Aorta (tissue), 5 donors: ENCODE results near the gene SHQ1. TPM values are rescaled to one million over a fixed set of nuclear protein-coding genes. Genes with fewer than 3 reads are reported as not detected.
A peak's percentile ranks its signal among the peaks of the same experiment; 100 is the strongest.
"Not testable (repeated sequence)": the region's sequence is repeated elsewhere in the genome, so short reads cannot be mapped to it uniquely, and the experiment has no call there.

Experiments used
- ATAC-seq: fragments of 200-7000 bp; cut with Tn5 transposase; one replicate; pipeline ENCODE4 v1.9.1; 2022; ENCODE audit warnings: moderate library complexity; ENCODE audit not compliant: low FRiP score
- DNase-seq, 2 donors: peaks; one replicate each; pipeline ENCODE4 v3.0.0-alpha.2; 2020
- H3K27ac ChIP-seq, 2 donors: one replicate each; pipeline ENCODE4 v1.5.1; 2013; ENCODE audit warnings: low read length in 2 of 2, mild to moderate bottlenecking in 2 of 2, moderate library complexity in 2 of 2, control low read depth in 1 of 2, inconsistent platforms in 1 of 2, low read depth in 1 of 2
- H3K27me3 ChIP-seq, 2 donors: one replicate each; pipeline ENCODE4 v1.6.1; 2013; ENCODE audit warnings: control low read depth in 1 of 2, low read length in 1 of 2, mild to moderate bottlenecking in 1 of 2, moderate library complexity in 1 of 2; ENCODE audit not compliant: insufficient read depth in 2 of 2, control insufficient read depth in 1 of 2
- H3K36me3 ChIP-seq, 2 donors: one replicate each; pipeline ENCODE4 v1.6.1; 2013; ENCODE audit warnings: control low read depth in 1 of 2, low read length in 1 of 2, mild to moderate bottlenecking in 1 of 2; ENCODE audit not compliant: insufficient read depth in 2 of 2, control insufficient read depth in 1 of 2
- H3K4me1 ChIP-seq, 2 donors: one replicate each; pipeline ENCODE4 v1.6.1; 2013; ENCODE audit warnings: low read length in 2 of 2, control low read depth in 1 of 2, mild to moderate bottlenecking in 1 of 2, moderate library complexity in 1 of 2; ENCODE audit not compliant: insufficient read depth in 2 of 2, control insufficient read depth in 1 of 2
- H3K4me3 ChIP-seq, 2 donors: one replicate each; pipeline ENCODE4 v1.5.1; 2013; ENCODE audit warnings: low read length in 2 of 2, control low read depth in 1 of 2, mild to moderate bottlenecking in 1 of 2
- H3K9me3 ChIP-seq: one replicate; pipeline ENCODE4 v1.6.1; 2013; ENCODE audit warnings: mild to moderate bottlenecking, low read length; ENCODE audit not compliant: control insufficient read depth
- WGBS, 2 donors: extraction: QIAGEN DNeasy Blood & Tissue Kit; methylation state at CpG; one replicate each; pipeline ENCODE4 v1.1.7; 2013; 5-methylcytosine and 5-hydroxymethylcytosine counted together
- intact Hi-C, 2 donors: fragments of 100-400 bp; cut with DNase I; formaldehyde crosslinking; loops; one replicate each; pipeline versions ENCODE4 v1.14.2 to v1.15.0; 2022
- polyA plus RNA-seq, 2 donors: library from polyadenylated mRNA; stranded (reverse); fragments of 200-250 nt; gene quantifications; one replicate each; pipeline ENCODE4 v1.2.3, GENCODE V29; 2013
- total RNA-seq, 2 donors: library from RNA; stranded (reverse); fragmentation: NEBNext Ultra II Directional; extraction: Animal tissue kit (Norgen Biotek cat#: 25700); gene quantifications; one replicate each; pipeline ENCODE4 v1.2.1, GENCODE V29; 2021
- donor health status: healthy with polysubstance abuse.
- donor health status: Bipolar disorder and iron deficiency.
- donor health status: DM: no; HTN: no; CAD: no.
- donor health status: DM: no; HTN: no; CAD: no.
- donor health status: DM: yes; HTN: yes; CAD: no.

SHQ1 gene
- total and polyA plus RNA-seq, 4 donors = 6.0 to 19.0 (median 11.9) TPM

DNA sequence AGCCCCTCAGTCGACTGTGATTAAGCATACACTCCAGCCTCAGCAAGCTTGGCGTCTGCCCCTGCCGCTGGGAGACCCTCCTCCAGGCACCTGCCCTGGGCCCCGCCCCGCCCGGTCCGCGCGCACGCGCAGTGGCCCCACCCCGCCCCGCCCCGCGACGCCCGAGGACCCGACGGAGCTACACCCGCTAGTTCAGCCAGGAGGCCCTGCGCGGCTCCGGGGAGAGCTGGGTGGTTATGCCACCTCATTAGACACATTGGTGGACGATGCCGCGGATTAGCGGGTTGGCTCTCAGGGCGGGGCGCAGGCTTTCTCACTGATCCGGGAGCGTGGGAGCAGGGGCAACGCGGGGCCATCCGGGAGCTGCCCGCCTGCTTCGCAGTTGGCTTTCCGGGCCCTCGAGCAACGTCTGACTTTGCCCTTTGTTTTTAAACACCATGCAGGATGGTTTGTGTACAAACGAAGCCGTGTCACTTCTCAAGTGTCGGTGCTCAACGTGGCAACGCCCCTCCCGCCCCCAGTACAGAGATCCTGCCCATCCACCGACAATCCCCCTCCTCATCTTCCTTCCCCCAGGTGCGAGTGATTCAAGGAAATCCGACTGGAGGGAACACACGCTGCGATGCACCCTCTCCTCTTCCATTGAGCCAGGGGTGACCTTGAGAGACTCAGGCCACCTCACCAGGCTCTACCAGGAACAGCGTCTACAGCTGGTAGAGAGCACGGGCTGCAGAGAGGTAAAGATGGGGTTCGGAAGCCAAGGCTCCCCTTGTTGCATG lies 109.3 kb downstream of the SHQ1 start:
- intact Hi-C loops = no loop called here

GRCh38 chr3:72735072-72735471 lies 113.2 kb downstream of the SHQ1 start:
- H3K27ac ChIP-seq, intact Hi-C loops, H3K4me1 ChIP-seq, H3K27me3 ChIP-seq, H3K4me3 ChIP-seq, ATAC-seq, DNase-seq, H3K36me3 ChIP-seq: not testable (repeated sequence)
- WGBS, 2 donors = 68 to 72% methylated on average over 3 of the region's 4 CpGs
- peaks cover 15% of the 10 kb centered on the region for H3K9me3 ChIP-seq

More for the DNA sequence above, 109.3 kb downstream of the SHQ1 start:
- H3K27me3 ChIP-seq = no peaks in the 10 kb centered on the region
- no peak overlapping the region for H3K4me3 ChIP-seq
- WGBS, 2 donors = 20 to 22% methylated on average over 45 to 53 of the region's 53 CpGs
- H3K9me3 ChIP-seq = peaks cover 2% of the 10 kb centered on the region
- peak in 1 of 2 donors; percentile 81 for DNase-seq
- H3K4me1 ChIP-seq = no peaks in the 10 kb centered on the region
- no peak for ATAC-seq
- H3K27ac ChIP-seq = no peak overlapping the region
- H3K36me3 ChIP-seq = no peaks in the 10 kb centered on the region

DNA sequence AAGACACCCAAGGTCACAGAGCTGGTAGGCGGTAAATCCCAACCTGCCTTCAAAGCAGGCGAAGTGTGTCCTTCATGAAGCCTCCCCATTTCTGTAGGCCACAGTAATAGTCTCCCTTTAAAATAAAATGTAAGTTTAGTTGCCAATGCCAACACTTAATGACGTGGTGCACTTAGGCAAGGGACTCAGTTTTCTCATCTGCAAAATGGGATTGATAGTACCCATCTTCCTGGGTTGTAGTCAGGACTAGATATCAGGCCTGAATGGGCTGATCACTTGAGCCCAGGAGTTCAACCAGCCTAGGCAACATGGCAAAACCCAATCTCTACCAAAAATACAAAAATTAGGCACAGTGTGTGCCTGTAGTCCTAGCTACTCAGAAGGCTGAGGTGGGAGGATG lies 114.6 kb downstream of the SHQ1 start:
- Histone ChIP-seq H3K27me3 (peaks cover 0 to 3% of the 10 kb centered on the region in 2 donors), H3K27ac (no peak overlapping the region), H3K9me3 (peaks cover 15% of the 10 kb centered on the region), H3K36me3 (no peaks in the 10 kb centered on the region), H3K4me1 (no peaks in the 10 kb centered on the region), H3K4me3 (no peak overlapping the region)
- ATAC-seq (no peak), DNase-seq (no peak)
- WGBS, 2 donors = 95 to 97% methylated on average over 3 of the region's 3 CpGs
- intact Hi-C loops = no loop called here

GRCh38 chr3:72732666-72733345 lies 115.4 kb downstream of the SHQ1 start:
- peaks cover 15% of the 10 kb centered on the region for H3K9me3 ChIP-seq
- H3K27me3 ChIP-seq, H3K4me3 ChIP-seq, DNase-seq, ATAC-seq, H3K27ac ChIP-seq, intact Hi-C loops, H3K4me1 ChIP-seq, H3K36me3 ChIP-seq: not testable (repeated sequence)
- 85 to 86% methylated on average over 4 to 5 of the region's 6 CpGs for WGBS, 2 donors

GRCh38 chr3:72728958-72729467 lies 119.2 kb downstream of the SHQ1 start:
- Histone ChIP-seq H3K27me3 (peaks cover 0 to 3% of the 10 kb centered on the region in 2 donors), H3K9me3 (peaks cover 13% of the 10 kb centered on the region), H3K36me3 (no peaks in the 10 kb centered on the region), H3K4me1 (no peaks in the 10 kb centered on the region), H3K27ac (no peak overlapping the region), H3K4me3 (no peak overlapping the region)
- intact Hi-C loops = no loop called here
- WGBS, 2 donors = 73 to 85% methylated on average over 16 of the region's 16 CpGs
- ATAC-seq (no peak), DNase-seq (no peak)

GRCh38 chr3:72728329-72728889 lies 119.8 kb downstream of the SHQ1 start:
- no peak overlapping the region for H3K4me3 ChIP-seq
- no peaks in the 10 kb centered on the region for H3K36me3 ChIP-seq
- peaks cover 9% of the 10 kb centered on the region for H3K9me3 ChIP-seq
- H3K4me1 ChIP-seq = no peaks in the 10 kb centered on the region
- ATAC-seq (no peak), DNase-seq (no peak)
- no peaks in the 10 kb centered on the region for H3K27me3 ChIP-seq
- WGBS, 2 donors = 84% methylated on average over 6 of the region's 6 CpGs
- intact Hi-C loops = no loop called here
- no peak overlapping the region for H3K27ac ChIP-seq

DNA sequence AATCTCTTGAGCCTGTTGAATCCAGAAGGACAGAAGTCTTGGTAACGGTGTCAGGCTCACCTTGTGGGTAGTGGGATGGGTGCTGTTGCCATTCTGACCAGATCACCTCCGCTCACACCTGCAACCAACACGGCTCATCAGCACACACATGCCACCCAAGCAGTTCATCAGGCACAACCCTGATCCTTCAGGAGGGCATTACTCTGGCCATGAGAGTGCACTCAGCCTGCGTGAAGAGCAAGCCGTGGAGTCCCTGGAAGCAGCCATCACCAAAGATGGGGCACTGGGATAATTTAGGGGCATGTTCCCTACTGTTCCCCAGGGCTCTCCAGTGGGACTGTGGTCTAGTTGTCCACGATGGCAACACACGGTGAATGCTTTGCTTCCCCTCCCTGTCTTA lies 120.5 kb downstream of the SHQ1 start:
- H3K27ac ChIP-seq = no peak overlapping the region
- H3K4me3 ChIP-seq = no peak overlapping the region
- WGBS, 2 donors = 86 to 89% methylated on average over 7 of the region's 7 CpGs
- no peaks in the 10 kb centered on the region for H3K36me3 ChIP-seq
- DNase-seq = no peak
- no peaks in the 10 kb centered on the region for H3K27me3 ChIP-seq
- no peak for ATAC-seq
- H3K4me1 ChIP-seq = no peaks in the 10 kb centered on the region
- peaks cover 5% of the 10 kb centered on the region for H3K9me3 ChIP-seq
- intact Hi-C loops = no loop called here

DNA sequence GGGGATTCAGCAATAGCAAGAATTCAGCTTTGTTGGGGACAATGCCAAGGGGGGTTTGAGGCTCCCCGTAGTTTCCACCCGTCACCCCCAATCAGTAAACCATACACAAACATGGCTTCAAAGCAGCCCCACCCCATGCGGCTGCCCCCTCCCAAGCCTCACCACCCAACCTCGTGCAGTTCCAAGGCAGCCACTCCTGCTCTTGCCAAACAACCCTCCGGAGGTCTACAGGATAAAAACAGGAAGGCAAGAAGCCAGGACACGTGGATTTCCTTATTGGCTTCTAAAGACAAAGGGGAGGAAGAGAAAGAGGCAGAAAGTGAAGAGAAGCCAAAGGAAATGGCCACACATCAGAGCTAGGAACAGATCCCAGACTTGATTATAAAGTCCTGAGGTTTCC lies 121.1 kb downstream of the SHQ1 start:
- WGBS, 2 donors = 27 to 43% methylated on average over 6 of the region's 6 CpGs
- ATAC-seq = no peak
- no peaks in the 10 kb centered on the region for H3K27me3 ChIP-seq

More for the DNA sequence above, 121.1 kb downstream of the SHQ1 start:
- Histone ChIP-seq H3K27ac (no peak overlapping the region), H3K4me3 (no peak overlapping the region), H3K9me3 (peaks cover 3% of the 10 kb centered on the region), H3K4me1 (no peaks in the 10 kb centered on the region), H3K36me3 (no peaks in the 10 kb centered on the region)
- no peak for DNase-seq
- intact Hi-C loops = no loop called here
